SK-N-SH treated with all-trans-retinoic acid at 6 μM for 48 hours (cell line): ENCODE results near the gene EFNA1.

Experiments used
- BACH2 ChIP-seq: fragments of 250-450 bp; sonication (Bioruptor Pico); IDR thresholded peaks from 2 replicates; pipeline ENCODE4 v1.9.0; 2021; ENCODE audit warnings: mild to moderate bottlenecking, borderline replicate concordance
- TCF4 ChIP-seq: fragments of 250-450 bp; sonication (Bioruptor Pico); IDR thresholded peaks from 2 replicates; pipeline ENCODE4 v1.8.0; 2021; ENCODE audit warnings: mild to moderate bottlenecking, moderate library complexity, borderline replicate concordance

GRCh38 chr1:155094622-155094948, 33.1 kb upstream of the EFNA1 start:
- no peak for TF ChIP-seq TCF4 (CRISPR knock-in tag)
- TF ChIP-seq BACH2 (CRISPR knock-in tag) = no peak
